Esophagus muscularis mucosa (tissue), 3 donors: Measurements from ENCODE around the gene DNAJB12.

Experiments
- CTCF ChIP-seq, 3 experiments: fragments of 200-600 bp in 2 of 3; fragments of 450-650 bp in 1 of 3; sonication (generic) in 2 of 3; IDR thresholded peaks; one replicate each; pipeline ENCODE4 v1.5.1; 2017 to 2019; ENCODE audit warnings: antibody characterized with exemption in 3 of 3, mild to moderate bottlenecking in 2 of 3, moderate library complexity in 1 of 3
- POLR2A ChIP-seq: fragments of 450-650 bp; IDR thresholded peaks from one replicate; pipeline ENCODE4 v1.6.1; 2017; ENCODE audit warnings: antibody characterized with exemption, moderate library complexity, mild to moderate bottlenecking, low read depth
- POLR2AphosphoS5 ChIP-seq, 2 donors: sonication (generic); formaldehyde crosslinking; IDR thresholded peaks; one replicate each; pipeline ENCODE4 v1.6.1; 2017; ENCODE audit warnings: antibody characterized with exemption in 2 of 2

GRCh38 chr10:72333112-72334015 is 21.4 kb downstream of the DNAJB12 start:
- no peak for TF ChIP-seq CTCF (IDR thresholded peaks at IDR 0.05)
- no peak for TF ChIP-seq POLR2A
- TF ChIP-seq POLR2AphosphoS5 (IDR thresholded peaks at IDR 0.05): no peak
